NCI-H446 (cell line): Measurements from ENCODE around the gene TCEAL4.
A peak's percentile ranks its signal among the peaks of the same experiment; 100 is the strongest.
"Not testable (repeated sequence)": the region's sequence is repeated elsewhere in the genome, so short reads cannot be mapped to it uniquely, and the experiment has no call there.

Source experiments
- DNase-seq, 2 experiments: peaks; one replicate each; lab custom pipeline; 2025; lab: John Stamatoyannopoulos, UW

TCEAL4 gene

DNA sequence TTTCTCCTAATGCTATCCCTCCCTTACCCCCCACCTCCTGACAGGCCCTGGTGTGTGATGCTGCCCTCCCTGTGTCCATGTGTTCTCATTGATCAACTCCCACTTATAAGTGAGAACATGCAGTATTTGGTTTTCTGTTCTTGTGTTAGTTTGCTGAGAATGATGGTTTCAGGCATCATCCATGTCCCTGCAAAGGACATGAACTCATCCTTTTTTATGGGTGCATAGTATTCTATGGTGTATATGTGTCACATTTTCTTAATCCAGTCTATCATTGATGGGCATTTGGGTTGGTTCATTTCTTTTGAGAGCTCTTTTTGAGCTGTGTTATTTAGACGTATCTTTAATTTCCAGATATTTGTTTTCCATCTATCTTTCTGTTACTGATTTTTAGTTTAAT, 7.0 kb downstream of the TCEAL4 start:
- DNase-seq, result not testable (repeated sequence)

GRCh38 chrX:103595202-103595601, 9.9 kb downstream of the TCEAL4 start:
- DNase-seq, result not testable (repeated sequence)

DNA sequence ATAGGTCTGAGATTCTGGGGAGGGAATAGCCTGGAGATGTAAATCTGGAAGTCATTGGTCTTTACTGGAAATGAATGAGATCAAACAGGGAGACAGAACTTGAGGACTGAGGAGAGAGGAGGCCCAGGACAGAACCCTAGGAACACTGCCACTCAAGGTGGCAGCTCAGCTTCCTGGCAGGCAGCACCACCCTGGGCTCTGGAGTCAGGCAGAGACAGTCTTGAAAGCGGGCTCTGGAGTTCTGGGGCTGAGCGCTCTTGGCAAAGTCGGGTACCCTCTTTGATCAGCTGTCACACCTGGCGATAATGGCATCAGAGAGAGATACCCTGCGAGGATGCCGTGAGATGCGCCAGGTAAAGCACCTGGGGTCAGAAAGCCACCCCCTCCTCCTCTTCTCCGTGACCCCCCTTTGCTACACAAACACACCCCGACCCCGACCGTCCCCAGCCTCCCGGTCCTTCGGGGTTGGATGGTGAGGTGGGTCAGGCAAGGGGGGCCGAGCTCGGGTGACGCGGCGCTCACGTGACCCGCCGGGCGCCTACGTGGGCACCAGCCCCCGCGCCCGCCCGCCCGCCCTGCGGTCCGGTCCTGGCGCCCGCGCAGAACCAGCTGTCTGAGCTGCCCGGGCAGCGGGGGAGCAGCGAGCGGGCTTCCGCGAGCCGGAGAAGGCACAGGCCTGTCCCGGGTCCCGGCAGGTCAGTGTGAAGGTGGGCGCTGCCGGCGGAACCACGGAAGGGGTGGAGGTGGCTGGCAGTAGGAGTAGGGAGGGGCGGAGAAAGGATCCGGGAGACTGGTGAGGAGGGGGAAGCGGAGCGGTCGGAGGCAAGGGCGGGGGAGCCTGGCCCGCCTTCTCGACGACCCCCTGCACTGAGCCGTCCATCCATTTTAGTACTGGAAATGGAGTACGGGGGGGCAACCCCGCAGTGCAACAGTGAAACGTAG, 22.3 kb downstream of the TCEAL4 start, which contains the start of gene TCEAL3:
TSS of gene TCEAL3 (plus strand) at position 600 of the 942 bp plus-strand sequence. CDS start 1,102 bp downstream, outside the sequence.
- DNase-seq, result peak; percentile 1 to 35

DNA sequence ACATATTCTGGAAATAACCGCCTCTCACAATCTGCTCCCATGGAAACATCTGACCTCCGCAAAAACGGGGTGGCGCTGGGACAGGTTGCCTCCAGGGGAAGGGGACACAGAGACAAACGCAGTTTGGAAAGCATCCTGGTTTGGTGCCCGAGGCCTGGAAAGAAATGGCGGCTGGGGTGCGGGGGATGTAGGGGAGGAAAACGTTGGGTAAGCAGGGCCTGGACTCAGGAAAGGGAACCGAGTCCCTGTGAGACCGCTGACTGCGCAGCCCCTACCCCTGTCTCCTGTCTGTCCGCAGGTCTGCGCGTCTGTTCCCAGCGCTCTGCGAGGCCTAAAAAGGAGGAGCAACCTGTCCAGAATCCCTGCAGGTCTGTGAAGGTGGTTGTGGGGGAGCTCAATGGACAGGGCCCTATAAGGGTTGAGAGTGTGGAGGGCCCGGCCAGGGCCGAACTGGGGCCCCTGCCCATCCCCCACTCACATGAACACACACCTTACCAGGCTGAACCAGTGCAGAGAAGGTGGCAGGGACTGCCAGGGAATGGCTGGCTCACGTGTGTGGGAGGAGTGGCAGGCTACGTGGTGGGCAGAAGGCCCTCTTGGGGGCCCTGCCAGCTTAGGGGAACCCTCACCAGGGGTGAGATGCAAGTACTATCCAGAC, 23.1 kb downstream of the TCEAL4 start:
- DNase-seq, result no peak

DNA sequence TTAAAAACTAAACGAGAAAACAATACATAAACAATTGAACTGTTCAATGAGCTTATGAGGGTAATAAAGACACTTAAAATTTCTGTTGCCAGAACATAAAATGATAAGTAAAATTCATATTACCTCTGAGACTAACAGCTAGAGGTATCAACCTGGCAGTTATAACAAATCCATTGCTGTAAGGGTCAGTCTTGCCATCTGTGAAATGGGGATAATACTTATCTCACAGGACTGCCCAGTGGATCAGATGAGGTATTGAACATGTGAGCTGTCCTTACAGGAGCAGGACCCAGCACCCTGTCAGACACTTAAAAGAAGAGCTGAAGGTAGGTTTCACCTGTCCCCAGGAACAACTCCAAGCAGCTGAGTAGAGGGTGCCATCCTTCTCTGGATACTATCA, 25.0 kb downstream of the TCEAL4 start:
- DNase-seq, result no peak

DNA sequence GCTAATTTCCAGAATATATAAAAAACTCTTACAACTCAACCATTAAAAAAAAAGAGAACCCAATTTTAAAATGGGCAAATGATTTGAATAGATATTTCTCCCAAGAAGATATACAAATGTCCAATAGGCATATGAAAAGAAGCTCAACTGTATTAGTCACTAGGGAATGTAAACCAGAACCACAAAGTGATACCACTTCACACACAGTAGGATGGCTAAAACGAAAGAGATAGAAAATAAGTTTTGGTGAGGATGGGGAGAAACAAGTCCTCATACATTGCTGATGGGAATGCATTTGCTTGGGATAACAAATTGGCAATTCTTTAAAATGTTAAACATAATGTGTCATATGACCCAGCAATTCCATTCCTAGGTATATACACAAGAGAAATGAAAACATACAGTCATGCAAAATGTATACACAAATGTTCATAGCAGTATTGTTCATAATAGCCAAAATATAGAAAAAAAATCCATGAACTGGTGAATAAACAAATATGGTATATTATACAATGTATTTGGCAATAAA, 28.1 kb downstream of the TCEAL4 start:
- no peak for DNase-seq

DNA sequence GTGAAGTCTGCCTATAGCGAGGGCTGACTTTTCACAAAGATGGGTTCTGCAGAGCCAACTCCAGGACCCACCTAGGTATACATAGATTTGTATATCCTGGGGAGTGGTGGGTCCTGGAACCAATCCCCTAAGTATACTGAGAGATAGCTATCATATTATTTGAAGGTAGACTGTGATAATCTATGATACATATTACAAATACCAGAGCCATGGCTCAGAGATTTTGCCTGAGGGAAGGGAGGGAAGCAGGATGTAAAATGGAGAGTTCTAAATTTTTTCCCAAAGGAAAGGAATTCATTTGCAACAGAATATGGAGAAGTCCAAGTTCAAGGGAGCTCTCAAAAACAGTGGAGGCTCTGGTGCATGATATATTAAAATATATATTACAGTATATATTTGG, 29.7 kb downstream of the TCEAL4 start:
- no peak for DNase-seq

DNA sequence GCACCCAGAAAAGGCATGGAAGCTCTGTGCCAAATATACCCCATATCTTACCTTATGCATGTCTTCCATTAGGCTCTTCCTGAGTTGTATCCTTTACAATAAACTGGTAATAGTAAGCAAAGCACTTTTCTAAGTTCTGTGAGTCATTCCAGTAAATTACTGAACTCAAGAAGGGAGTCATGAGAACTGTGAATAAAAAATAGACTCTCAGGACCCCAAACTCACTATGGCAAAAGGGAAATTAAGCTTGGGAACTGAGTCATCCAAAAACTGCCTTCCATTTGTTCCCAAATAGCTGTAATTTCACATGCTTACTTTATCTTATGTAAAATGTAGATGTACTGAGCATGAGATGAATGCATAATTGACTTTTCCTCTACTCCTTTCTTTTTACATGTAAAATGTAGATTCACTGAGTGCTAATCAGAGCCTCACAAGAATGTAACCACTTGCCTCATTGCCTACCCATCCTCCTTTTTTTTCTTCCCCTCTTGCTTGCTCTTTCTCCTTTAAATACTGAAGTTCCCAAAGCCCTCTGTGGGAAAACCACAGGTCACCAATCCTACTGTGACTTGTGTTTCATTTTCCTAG, 30.6 kb downstream of the TCEAL4 start:
- no peak for DNase-seq

- no peak for DNase-seq
Measured at GRCh38 chrX:103616676-103617186, 31.4 kb downstream of the TCEAL4 start.

- no peak for DNase-seq
Measured at GRCh38 chrX:103624111-103624510, 38.8 kb downstream of the TCEAL4 start.

- no peak for DNase-seq
Measured at GRCh38 chrX:103626855-103627254, 41.5 kb downstream of the TCEAL4 start.

- DNase-seq, result peak; percentile 28 to 53
Measured at GRCh38 chrX:103628386-103629317, 43.3 kb downstream of the TCEAL4 start, which contains the start of gene TCEAL1. Gene TCEAL1 (plus strand): TSS chrX:103628975. CDS start chrX:103629917, 942 bp downstream.

DNA sequence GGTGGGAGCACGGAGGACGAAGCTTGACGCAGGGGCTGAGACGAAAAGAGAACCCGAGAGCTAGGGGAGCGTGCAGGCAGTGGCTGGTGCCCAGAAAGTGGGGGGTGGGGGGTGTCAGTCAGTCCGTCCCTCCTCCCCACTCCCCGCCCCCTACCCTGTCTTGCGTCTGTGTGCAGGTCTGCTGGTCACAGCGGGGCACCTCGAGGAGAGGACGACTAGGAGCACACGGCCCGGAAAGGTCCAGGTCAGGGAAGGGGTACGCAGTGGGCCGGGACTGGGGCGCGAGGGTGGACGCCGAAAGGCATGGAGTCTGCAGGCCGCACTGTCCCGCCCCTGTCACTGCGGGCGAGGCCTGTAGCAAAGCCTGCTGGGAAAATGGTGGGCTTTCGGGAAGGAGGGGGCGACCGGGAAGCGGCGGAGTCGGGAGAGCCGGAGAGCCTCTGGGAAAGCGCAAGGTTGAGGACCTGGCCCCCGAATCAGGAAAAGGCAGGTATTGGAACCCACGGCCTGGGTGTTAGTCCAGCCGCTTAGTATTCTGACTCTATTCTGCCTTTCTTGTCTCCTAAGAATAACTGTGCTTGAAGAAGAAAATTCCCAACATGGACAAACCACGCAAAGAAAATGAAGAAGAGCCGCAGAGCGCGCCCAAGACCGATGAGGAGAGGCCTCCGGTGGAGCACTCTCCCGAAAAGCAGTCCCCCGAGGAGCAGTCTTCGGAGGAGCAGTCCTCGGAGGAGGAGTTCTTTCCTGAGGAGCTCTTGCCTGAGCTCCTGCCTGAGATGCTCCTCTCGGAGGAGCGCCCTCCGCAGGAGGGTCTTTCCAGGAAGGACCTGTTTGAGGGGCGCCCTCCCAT, 44.2 kb downstream of the TCEAL4 start:
- peak; percentile 50 to 57 for DNase-seq

DNA sequence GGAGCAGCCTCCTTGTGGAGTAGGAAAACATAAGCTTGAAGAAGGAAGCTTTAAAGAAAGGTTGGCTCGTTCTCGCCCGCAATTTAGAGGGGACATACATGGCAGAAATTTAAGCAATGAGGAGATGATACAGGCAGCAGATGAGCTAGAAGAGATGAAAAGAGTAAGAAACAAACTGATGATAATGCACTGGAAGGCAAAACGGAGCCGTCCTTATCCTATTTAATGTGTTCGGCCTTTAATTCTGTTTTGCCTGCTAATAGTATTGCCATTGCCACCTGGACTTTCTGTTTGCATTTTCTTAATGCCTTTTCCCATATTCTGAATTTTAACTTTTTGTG, 44.8 kb downstream of the TCEAL4 start:
- DNase-seq, result no peak

DNA sequence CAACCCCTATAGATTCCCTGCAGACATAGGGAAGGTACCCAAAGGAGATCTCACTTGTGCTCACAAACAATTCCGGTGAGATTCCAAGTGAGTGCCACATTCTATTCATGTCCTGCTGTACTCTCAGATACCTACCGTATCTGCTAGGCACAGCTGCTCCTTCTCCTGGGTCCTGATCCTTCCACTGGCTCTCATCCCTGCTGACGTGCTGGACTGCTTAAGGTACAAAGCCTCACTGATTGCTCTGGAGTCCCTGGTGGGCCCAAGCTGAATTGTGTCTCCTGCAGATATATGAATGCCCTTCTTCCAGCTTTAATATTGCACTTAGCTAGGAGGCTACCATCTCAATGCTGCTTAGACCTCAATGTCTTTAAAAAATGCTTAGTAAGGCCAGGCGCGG, 45.8 kb downstream of the TCEAL4 start:
- DNase-seq, result no peak

- no peak for DNase-seq
Measured at GRCh38 chrX:103635436-103635835, 50.1 kb downstream of the TCEAL4 start.
